GM18502 (cell line): ENCODE data around the gene TMEM132C.

Source experiments
- ATAC-seq: cut with Tn5 transposase; IDR thresholded peaks from one replicate; pipeline ENCODE4 v1.9.1; 2021; ENCODE audit warnings: mild to moderate bottlenecking; ENCODE audit not compliant: unreplicated experiment, poor library complexity

The TMEM132C gene

GRCh38 chr12:128639089-128639488, 372.1 kb downstream of the TMEM132C start:
- no peak for ATAC-seq

DNA sequence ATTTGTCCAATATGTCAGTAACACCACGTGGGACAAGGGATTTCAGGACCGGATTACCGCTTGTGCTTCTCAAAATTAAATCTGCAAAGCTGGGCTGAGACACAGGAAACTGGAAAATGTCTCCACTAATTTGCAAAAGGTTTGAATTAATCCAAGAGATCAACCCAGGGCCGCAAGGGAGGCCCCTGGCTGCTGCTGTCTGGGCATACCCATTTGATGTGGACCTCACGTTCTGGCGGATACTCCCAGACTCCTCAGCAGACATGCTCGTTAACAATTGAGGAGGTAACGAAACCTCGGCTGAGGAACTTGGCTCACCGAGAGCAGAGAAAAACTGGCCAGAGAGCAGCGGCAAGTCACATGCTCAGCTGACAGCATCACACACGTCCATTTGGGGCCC, 376.2 kb downstream of the TMEM132C start:
- ATAC-seq = no peak

DNA sequence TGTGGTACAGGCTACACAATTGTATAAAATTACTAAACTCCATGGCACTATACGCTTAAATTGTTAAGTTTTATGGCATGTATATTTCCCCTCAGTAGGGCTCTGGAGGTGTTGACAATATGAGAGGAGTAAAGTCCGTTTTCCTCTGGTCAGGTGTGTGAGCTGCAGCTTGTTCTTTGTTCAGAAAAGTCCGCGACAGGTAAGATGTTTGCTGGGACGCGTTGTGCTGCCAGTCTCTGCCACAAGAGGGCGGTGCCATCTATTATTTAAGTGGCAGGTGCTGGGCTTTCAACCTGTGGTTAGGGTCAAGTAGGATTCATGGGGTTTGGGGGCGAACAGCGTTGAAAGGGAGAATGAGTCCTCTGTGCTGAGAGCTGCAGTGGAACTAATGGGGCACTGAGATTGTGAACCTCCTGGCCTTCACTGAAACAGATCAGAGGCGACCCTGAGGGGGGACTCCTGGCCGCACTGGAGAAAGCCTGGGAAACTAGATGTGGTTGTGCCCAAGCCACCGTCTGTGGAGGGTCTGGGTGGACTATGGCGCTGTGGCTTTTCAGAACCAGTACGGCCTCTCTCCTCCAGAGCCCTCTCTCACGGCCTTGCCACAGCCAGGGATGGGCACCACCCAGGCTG, 377.8 kb downstream of the TMEM132C start:
- no peak for ATAC-seq

DNA sequence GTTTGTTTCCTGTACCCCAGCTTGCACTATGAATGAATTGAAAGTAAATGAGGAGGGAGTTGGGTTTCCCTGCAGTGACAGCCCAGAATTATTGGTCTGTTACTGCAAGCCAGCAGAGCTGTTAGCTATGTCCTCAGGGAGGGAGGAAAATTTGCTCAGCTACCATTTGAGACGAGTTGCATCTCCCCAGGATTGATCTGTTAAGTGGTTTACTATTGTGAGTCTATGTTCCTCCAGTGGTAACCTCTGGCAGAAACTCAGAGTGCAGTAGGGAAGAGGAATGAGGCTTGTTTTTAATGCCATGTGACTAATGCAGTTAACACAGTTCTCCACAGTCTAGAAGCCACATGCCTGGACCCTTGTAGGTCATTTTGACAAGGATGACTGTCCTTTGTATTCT, 382.9 kb downstream of the TMEM132C start:
- no peak for ATAC-seq

DNA sequence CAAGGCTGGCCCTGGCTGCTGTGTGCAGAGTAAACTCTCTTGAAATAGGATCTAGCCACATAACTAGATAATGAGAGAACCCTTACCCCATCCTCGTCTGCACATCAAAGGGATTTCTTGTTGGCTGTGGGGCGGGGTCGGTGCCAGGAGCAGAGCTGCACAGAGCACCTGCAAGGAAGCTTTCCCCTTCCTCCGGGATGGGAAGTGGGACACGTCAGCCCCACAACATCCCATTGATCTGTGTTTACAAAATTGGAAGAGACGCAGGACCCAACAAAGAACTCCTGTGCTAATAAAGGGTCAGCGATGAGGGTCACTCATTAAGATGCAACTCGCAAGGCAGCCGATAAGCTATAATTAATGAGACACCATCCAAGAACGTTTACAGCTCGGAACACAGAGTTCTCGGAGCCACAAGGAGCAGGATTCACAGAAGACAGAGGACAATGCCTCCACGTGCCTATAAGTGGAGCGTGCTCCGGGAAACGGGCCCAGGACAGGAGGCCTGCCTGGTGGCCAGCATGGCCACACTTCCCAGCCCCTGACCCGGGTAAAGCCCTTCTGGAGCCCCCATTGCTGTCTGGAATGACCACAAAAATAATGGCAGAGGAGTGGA, 385.3 kb downstream of the TMEM132C start:
- no peak for ATAC-seq

DNA sequence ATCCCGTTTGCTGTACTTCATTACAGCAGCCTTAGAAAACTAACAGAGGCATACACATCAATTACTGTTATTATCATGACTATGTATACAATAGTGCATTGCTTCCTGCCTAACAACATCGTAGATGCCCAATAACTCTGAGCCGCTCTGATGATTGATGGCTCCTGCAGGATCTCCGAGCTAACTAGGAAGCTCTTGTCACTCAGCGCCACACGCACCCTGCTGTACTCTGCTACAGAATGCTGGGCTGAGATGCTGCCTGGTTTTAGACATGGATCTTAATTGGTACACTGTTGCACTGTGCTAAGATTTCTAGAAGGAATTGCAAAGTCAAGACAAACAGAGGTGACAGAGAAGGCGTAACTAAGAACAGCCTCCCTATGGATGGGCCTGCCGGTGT, 387.5 kb downstream of the TMEM132C start:
- ATAC-seq = no peak

DNA sequence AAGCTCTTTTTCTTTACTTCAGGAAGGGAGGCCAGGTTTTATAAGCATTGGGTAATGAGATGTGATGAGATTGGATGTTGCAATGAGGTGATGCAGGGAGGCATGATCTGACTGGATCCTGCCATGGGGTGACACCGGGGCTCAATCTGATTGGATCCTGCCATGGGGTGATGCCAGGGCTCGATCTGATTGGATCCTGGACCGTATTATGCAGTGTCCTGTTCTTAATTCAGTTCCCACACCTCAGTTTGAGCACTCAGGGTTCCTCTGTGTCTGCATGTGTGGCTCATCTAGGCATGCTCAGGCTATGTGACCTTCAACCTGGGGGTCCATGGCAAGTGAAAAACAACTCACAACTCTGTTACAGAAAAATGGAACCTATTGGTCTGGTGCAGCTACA, 390.4 kb downstream of the TMEM132C start:
- no peak for ATAC-seq

DNA sequence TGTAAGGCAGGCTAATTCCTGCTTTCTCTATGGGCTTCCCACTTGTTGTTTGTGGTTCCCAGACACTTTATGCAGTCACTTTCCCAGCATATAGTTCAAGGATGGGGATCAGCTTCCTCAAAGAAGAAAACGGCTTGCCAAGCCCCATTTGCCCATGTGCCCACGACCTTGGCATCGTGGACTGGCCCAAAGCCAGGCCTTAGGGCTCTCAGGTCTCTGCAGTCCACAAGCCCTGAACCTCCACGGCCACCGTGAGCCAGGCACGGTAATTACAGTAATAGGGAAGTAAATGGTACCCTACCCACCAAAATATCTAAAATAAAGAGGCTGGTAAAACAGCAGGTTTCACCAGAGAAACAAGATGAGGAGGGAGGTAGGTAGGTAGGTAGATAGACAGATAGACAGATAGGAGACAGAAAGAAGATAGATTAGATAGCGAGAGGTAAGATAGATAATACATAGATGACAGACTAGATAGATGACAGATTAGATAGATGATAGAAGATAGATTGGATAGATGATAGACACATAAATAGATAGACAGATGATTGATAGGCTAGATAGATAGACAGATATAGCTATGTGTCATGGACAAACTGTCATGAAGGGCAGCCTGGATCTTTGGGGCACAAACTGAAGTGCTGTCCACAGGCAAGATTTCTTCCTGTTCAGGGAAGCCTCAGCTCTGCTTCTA, 393.7 kb downstream of the TMEM132C start:
- ATAC-seq = no peak

GRCh38 chr12:128661226-128661569, 394.2 kb downstream of the TMEM132C start:
- ATAC-seq = no peak

DNA sequence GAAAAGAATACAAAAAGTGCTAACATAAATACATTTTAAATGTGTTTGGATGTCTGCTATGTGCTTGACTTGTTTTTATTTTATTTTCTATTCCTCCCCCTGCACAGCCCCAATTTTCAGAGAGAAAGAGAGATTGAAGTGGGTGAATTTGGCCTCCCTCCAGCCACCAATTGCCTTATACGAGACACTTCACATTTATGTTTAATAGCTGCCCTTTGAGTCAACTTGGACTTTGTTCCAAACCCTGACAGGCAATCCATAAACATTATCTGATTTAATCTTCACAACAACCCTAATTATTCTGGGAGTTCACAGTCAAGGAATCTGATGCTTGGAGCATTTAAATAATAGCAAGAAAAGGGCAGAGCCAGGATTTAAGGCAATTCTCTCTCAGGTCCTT, 395.1 kb downstream of the TMEM132C start:
- no peak for ATAC-seq

DNA sequence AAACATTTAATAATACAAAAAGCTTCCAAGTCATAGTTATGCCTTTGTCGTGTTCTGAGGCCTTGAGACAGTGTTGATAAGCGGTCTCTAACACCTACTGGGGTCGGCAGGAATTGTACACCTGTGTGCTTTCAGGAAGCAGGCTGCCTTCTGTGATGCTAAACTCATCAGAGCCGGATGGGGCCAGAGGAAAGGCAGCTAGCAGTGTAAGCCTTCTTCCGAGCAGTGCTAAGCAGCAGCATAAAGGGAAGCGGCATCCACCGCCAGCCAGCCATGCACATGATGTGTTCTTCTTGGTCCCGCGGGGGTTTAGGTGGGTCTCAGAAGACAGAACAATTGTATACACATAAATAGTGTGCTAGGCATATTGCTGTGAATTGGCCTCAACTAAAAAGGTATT, 397.5 kb downstream of the TMEM132C start:
- no peak for ATAC-seq

GRCh38 chr12:128667193-128667592, 400.2 kb downstream of the TMEM132C start:
- ATAC-seq = no peak

DNA sequence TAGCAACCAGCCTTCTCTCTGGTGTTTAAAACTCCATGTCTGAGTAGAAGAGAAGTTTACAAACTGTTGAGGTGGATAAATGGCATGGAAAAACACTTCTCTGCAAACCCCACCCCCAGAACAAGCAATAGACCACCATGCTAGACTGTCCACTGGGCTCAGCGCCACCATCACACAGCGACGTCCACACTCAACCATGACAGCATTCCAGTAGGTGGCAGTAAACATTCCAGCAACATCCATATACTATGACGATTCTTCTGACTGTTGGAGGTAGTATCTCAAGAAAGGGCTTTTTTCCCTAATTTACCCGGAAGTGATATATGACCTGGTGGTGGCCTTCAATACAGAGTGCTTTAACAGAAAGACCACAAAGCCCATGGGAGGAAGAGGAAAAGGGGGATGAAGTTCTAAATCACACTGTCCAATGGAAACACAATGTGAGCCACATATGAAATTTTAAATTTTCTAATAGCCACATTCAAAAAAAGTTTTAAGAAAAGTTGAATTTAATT, 404.6 kb downstream of the TMEM132C start:
- ATAC-seq = no peak

DNA sequence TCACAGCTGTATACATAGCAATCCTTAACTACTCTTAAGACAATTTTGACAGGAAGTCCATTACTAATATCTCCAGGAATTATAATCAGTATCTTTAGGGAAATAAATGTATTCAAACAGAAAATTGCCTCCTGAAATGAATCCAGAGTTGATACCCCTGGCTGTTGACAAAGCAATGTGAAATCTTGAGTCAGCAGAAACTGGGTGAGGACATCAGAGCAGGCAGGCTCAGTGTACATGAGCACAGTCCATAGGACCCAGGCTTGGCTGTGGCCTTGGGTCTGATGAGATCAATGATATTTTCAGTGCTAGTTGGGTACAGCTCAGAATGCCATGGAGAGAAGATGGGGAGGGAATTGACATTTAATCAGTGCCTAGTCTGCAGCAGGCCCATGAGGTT, 405.5 kb downstream of the TMEM132C start:
- no peak for ATAC-seq

DNA sequence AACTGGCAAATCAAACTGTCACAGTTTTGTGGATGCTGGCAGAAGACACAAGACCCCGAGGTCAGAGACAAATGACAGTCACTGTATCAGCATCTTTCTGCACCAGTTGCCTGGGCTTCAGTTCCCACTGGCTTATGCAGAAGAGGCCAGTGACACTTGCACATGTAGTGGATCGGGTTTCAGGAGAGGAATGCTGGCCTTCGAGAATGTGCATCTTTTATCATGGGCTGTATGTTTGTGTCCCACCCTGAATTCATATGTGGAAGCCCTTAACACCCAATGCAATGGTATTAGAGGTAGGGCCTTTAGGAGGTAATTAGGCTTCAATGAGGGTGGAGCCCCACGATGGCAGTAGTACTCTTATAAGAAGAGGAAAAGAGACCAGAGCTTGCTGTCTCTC, 405.9 kb downstream of the TMEM132C start:
- ATAC-seq = no peak

DNA sequence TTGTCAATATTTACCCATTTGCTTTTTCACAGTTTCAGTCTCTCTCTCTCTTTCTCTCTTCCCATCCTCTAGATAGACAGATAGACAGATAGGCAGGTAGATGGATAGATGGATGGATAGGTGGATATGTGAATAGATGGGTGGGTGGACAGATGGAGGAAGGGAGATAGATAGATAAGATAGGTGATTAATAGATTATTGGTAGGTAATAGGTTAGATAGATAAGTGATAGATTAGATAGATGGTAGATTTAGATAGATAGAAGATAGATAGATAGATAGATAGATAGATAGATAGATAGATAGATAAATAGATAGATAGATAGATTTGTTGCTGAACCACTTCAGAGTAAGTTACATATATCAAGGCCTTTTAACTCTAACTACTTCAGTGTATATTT, 408.6 kb downstream of the TMEM132C start:
- no peak for ATAC-seq

DNA sequence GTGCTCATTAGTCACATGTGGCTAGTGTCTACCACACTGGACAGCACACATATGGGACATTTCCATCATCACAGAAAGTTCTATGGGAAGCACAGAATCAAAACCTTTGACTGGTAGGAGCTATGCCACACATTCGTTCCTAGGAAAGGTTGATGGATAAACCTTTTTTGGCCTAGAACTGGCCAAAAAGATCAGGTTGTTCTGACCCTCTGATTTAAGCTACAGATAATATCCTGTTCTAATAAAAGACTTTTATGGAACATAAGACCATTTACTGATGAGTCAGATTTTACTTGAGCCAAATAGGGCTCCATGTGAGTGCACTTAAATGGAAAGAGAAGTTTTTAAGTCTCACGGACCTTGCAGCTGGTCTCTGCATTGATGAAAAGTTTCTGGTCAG, 413.6 kb downstream of the TMEM132C start:
- no peak for ATAC-seq

DNA sequence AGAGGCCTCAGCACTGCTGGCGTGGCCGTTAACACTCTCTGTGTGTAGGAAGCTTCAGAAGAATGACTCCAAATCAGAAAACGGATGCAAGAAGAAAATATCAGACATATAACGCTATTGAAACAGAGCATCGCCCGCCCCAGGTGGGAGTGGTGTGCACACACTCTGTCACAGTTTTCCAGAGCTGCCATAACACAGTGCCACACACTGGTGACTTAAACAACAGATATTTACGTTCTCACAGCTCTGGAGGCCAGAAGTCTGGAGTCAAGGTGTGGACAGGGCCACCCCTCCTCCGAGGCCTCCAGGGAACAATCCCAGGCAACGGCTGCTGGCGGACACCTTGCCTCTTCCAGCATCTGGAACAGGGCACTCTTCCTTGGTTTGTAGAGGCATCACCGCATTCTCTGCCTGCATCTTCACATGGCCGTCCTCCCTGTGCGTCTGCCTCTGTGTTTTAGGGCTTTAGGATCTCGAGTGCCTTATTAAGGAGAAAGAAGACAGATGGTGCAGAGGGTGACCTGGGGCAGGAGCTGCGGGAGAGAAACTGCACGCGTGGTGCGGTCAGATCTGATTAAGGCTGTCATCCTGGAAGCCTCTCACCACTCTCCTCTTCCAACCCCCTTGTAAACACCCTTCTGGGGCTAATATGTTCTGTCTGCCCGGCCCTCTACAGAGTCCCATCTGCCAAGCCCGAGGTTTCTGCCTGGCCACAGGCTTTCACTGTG, 415.7 kb downstream of the TMEM132C start:
- ATAC-seq = no peak

DNA sequence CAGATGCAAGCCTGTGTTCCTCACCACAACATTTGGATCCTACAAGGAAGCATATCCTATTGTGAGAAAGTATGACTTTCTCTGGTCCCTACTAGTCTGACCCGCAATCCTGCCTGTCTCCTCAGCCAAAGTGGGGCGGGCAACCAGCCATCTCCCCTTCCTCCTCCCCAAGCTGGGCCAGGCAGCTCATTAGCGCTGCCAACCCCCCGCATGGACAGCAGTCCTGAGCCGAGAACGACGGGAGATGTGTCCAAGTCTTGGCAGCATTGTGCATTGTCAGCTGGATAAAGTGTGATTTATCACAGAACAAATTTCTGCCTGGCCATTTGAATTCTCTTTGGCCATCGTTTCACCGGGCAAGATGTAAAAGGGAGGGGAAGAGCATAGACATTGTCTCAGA, 417.4 kb downstream of the TMEM132C start:
- no peak for ATAC-seq

DNA sequence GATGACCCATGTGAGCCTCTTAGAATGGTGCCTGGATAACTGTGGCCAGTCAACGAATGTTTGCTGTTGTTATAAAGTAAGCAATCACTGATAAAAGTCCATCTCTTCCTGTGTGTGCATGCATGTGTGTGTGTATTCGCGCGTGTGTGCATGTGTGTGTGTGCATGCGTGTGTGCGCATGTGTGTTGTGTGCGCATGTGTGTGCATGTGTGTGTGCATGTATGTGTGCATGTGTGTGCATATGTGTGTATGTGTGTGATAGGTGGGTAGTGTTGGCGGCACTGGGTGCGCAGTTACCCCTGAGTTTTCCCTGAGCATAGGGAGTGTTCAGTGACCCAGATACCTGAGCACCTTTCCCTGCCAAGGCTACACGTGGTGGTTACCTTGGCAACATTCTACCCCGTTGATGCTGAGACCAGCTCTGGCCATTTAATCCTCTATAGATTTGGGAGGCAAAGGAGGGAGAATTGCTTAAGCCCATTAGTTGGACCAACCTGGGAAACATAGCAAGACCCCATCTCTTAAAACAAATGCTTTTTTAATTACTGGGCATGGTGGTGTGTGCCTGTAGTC, 419.0 kb downstream of the TMEM132C start:
- no peak for ATAC-seq

DNA sequence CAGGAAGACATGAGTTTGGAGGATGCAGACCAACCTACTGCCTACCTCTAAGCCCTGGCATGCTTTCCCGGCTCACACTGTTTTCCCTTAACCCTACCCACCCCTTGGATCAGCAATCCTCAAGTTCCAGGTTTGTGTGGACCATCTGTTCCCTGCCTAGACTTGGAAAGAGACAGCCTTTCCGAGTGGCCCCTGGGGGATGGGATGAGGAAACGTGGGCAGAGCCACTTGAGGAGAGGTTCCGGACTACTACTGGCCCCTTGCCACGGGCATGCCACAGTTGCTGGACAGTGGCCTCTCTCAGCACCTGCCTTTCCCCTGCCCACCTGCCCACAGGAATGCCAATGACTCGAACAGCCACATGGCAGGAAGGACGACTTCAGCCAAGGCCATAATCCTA, 420.9 kb downstream of the TMEM132C start:
- no peak for ATAC-seq
